ENCODE results near the gene PRKACG.
"Not testable (repeated sequence)": the region's sequence is repeated elsewhere in the genome, so short reads cannot be mapped to it uniquely, and the experiment has no call there.

The PRKACG gene

GRCh38 chr9:69027355-69028097 is 13.6 kb upstream of the PRKACG start:
- no peak for DNase-seq (ENCODE audit: low read depth in 4 of 4, low spot score in 1 of 4)

DNA sequence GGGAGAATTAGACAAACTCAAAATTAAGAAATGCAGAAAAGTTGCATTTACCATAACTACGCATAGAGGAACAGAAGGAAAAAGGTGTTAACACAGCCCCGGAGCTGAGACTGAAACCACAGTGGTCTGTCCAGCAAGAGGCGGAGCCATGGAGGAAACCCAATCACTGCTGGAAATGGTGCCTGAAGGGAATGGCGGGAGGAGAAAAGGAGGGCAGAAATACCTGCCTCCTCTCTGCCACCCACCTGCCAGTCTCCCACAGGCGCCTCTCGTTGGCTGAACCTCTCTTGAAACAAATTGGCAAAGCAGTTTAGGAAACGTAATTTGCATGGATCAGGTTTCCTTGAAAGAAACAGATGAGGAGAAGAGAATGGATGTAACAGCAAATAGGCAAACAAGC is 9.7 kb upstream of the PRKACG start:
- DNase-seq (ENCODE audit: low read depth in 4 of 4, low spot score in 1 of 4): no peak

DNA sequence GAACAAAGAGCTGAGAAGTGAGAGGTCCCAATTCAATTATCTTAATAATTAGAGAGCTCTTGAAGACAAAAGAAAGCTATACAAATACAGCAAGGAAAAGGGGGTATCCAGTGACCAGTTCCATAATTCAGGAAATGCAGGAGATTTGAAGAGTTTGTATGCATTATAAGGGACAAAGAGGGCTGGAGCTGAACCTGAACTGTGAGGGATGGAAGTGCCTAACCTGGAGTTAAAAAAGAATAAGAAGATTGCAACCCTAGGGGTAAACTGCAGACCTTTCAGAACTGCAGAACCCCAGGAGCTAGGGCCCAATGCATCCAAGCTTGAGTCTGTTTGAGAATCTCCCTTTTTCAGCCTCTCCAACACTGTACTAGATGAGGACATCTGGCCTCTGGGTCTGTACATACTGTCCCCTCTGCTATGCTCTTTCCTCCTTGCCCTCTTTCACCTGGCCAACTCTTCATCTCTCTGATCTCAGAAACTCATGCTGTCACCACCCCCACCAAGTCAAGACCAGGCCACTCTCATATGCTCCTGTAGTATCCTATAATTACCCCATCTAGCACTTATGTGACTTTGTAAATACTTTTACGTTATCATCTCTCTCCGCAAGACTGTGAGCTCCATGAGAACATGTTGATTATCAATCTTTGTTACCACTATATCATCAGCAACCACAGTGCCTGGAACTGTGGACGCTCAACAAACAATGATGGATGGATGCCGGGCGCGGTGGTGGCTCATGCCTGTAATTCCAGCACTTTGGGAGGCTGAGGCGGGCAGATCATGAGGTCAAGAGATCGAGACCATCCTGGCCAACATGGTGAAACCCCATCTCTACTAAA is 6.6 kb upstream of the PRKACG start:
- no peak for DNase-seq (ENCODE audit: low read depth in 4 of 4, low spot score in 1 of 4)

- DNase-seq (ENCODE audit: low read depth in 4 of 4, low spot score in 1 of 4): no peak
These were observed 5.9 kb upstream of the PRKACG start for GRCh38 chr9:69019808-69020207.

DNA sequence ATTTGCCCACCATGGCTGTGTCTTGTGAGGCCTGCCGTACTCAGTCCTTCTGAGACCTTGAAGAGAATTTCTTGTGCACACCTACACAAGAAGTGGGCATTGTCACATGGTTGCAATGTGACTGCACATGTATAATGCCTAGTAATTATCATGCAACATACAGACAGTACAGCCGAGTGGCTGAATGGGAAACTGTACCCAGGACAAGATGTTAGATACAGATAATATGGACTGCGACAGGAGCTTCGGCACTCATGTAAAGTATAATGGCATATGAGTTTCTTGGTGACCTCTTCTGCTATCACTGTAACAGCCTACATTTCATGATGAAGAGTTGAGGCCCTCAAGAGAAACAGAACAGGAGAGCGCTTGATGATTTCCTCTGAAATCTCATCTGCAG is 4.8 kb upstream of the PRKACG start:
- DNase-seq (ENCODE audit: low read depth in 4 of 4, low spot score in 1 of 4): no peak

- no peak for DNase-seq (ENCODE audit: low read depth in 4 of 4, low spot score in 1 of 4)
These were observed 2.5 kb upstream of the PRKACG start for GRCh38 chr9:69016191-69017096.

DNA sequence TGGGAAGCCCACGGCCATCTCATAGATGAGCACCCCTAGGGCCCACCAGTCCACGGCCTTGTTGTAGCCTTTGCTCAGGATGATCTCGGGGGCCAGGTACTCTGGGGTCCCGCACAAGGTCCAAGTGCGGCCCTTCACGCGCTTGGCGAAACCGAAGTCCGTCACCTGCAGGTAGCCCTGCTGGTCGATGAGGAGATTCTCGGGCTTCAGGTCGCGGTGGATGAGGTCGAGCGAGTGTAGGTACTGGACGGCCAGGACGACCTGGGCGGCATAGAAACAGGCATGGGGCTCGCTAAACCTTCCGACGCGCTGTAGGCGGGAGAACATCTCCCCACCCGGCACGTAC is 558 bp downstream of the PRKACG start:
- no peak for DNase-seq (ENCODE audit: low read depth in 4 of 4, low spot score in 1 of 4)

DNA sequence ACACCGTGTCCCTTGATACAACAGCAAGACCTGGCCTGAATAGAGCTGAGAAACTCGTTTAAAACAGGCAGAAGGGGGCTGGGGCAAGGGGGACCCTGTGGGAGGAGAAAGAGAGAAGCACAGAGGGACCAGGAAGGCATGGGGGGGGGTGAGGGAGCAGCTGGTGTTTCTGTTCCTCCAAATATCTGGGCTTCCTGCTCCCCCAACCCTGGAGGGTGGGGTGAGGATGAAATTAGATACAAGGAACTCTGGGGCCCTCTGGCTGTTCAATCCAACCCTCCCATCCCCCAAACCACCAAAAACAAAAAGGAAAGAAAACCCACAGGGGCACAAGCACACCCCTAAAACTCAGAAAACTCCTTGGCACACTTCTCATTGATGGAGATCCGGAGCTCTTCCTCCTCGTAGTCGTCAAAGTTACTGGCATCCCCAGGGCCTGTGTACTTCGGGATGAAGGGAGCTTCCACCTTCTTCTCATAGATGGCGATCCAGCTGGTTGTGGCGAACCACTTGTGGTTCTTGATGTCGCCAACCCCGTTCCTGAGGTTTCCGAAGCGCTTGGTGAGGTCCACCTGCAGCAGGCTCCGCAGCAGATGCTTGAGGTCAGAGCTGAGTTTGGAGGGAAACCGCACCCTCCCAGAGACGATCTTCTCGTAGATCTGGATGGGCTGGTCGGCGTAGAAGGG is 1.1 kb downstream of the PRKACG start:
- no peak for DNase-seq (ENCODE audit: low read depth in 4 of 4, low spot score in 1 of 4)

DNA sequence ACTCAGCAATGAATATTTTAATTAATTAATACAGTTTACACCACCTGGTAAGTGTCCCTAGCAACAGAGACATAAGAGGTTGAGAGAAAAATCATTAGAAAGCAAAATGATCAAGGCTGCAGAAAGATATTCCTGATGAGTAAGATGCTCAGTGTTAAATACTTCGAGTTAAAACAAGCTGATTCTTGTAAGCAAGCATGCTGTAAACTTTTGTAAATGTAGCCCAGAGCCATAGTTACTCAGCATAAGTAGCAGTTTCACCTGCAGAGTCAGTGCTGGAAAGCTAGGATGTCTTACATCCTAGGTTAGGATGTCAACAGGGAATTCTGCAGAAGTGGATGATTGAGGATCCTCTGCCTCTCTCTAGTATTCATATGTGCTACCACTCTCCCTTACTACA is 4.2 kb downstream of the PRKACG start:
- no peak for DNase-seq (ENCODE audit: low read depth in 4 of 4, low spot score in 1 of 4)

DNA sequence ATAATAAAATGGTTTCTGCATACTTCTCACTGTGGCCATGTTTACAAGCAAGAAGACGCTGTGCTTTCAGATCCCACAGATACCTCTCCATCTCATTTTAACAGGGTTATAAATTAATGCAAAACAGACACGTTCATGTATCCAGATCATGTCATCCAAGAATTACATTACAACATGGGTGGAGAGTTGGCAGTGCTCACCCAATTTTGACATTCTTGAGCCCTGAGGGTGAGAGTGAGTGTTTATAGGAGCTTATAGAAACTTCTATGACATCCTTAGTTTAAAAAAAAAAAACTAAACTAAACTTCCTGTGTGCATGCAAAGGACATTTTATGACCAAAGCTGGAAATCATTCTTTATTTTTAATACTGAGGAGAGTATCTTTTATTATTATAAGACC is 9.1 kb downstream of the PRKACG start:
- no peak for DNase-seq (ENCODE audit: low read depth in 4 of 4, low spot score in 1 of 4)

DNA sequence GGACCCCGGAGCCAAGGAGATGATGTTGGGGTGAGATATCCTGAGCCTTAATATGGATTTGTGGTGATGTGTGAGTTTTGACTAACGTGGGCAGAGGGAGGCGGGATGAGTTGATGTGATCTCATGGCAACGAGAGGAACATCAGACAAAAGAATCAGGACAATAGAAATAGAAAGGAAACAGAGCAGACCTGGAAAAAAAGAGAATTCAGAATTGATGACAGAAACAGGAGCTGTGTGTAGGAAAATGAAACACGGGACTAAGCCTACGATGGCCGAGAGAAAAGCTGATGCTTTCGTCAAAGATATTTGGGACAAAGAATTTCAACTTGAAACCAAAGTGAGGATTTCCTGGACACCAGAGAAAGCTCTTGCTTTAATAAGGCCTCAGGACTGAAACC is 10.9 kb downstream of the PRKACG start:
- no peak for DNase-seq (ENCODE audit: low read depth in 4 of 4, low spot score in 1 of 4)

DNA sequence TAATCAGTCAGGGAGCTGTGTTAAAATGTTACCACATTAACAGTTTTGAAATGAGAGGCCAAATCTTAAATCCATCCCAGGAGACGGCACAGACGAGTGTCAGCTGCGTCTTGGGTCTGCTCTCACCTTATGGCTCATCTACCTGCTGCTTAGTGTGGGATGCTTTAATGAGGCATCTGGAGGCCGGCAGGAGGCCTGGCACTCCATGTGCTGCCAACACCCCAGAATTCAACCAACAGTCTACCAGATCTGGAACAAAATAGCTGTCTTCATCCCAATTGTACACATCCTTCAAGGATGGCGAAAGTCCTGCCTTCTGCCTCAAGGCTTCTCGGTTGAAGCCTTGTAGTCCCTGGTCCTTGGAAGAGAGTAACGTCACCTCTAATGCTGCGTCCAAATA is 12.0 kb downstream of the PRKACG start:
- DNase-seq (ENCODE audit: low read depth in 4 of 4, low spot score in 1 of 4): no peak

GRCh38 chr9:68999393-69000105 is 14.4 kb downstream of the PRKACG start:
- DNase-seq (ENCODE audit: low read depth in 4 of 4, low spot score in 1 of 4): peak; percentile 28 to 54 (median 36)

- no peak for DNase-seq (ENCODE audit: low read depth in 4 of 4, low spot score in 1 of 4)
These were observed 15.1 kb downstream of the PRKACG start for GRCh38 chr9:68998812-68999211.

DNA sequence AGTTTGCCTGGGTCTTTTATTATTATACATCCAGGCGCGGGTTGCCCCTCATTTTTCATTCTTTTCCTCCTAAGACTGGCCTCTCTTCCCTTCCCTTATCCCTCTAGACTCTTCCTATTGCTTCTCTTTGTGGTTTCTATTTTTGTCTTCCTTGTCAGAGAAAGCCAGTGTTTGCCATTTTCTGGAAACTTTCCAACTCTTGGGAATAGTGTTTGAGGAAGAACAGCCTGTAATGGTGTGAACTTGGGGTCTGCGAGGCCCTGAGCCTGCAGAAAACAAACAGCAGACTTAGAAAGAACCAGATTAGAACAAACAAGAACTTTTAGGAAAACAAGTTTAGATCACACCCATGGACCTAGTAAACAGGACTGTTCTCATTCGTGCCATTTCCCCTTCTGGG is 15.5 kb downstream of the PRKACG start:
- DNase-seq (ENCODE audit: low read depth in 4 of 4, low spot score in 1 of 4): no peak

- no peak for DNase-seq (ENCODE audit: low read depth in 4 of 4, low spot score in 1 of 4)
These were observed 16.2 kb downstream of the PRKACG start for GRCh38 chr9:68997666-68998065.

DNA sequence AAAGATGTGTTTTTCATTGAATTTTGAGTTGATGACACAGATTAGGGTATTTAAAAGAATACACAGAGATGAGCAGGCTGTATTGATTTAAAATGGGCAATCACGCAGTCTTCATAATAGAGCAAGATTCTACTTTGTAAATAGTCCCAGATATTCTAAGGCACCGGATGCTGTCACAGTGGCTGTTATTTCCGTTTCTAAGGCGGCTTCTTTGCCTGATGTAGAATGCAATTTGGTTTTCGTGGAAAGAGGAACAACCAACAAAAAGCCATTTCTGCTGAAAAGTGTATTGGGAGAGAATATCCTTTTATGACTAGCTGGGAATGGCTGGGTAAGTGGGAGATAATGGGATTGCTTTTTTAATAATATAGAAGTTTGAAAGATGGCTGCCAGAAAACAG is 17.5 kb downstream of the PRKACG start:
- no peak for DNase-seq (ENCODE audit: low read depth in 4 of 4, low spot score in 1 of 4)

GRCh38 chr9:68995776-68996175 is 18.1 kb downstream of the PRKACG start:
- no peak for DNase-seq (ENCODE audit: low read depth in 4 of 4, low spot score in 1 of 4)

DNA sequence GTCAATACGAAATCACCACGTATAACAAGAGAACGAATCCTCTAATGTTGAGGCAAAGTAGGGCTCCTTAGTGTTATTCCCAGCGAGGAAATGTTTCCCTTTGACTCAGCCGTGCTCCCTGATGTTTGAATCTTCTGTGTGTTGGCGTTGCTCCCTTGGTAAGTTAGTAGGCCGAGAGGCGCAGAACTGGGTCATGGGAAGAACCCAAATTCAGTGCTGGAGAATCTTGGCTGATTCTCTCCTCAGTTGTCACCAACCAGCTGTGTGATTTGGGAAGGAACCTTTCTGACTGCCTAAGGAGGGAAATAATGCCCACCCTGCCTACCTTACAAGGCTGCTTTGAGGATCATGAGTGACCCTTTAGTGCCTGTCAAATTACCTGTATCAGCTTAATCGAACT is 22.5 kb downstream of the PRKACG start:
- DNase-seq (ENCODE audit: low read depth in 4 of 4, low spot score in 1 of 4): no peak

GRCh38 chr9:68986949-68987348 is 27.0 kb downstream of the PRKACG start:
- not testable (repeated sequence) for DNase-seq (ENCODE audit: low read depth in 4 of 4, low spot score in 1 of 4)

Data from stimulated activated CD4-positive, alpha-beta T cell treated with anti-CD3 and anti-CD28 coated beads, Interleukin-1b, Interleukin-23, amount 100 ng/mL, for 24 hours (primary cell).